NB4 (cell line): ENCODE results near the gene MYEOV.
A peak's percentile ranks its signal among the peaks of the same experiment; 100 is the strongest.

Experiments
- DNase-seq: peaks from one replicate; pipeline ENCODE4 v3.0.0; 2010; ENCODE audit warnings: low read depth
- H3K4me3 ChIP-seq: one replicate; pipeline ENCODE4 v1.5.1; 2011; ENCODE audit warnings: mild to moderate bottlenecking, low read depth, low read length, moderate library complexity
- CTCF ChIP-seq: IDR thresholded peaks from one replicate; pipeline ENCODE4 v1.5.1; 2012; ENCODE audit warnings: low read depth, low read length
- MAX ChIP-seq: IDR thresholded peaks from 2 replicates; pipeline ENCODE4 v1.6.1; 2011; ENCODE audit warnings: low read depth, low read length
- MYC ChIP-seq: IDR thresholded peaks from 2 replicates; pipeline ENCODE4 v1.6.1; 2011; ENCODE audit warnings: low read depth, low read length
- POLR2A ChIP-seq: IDR thresholded peaks from 2 replicates; pipeline ENCODE4 v1.6.1; 2011; ENCODE audit warnings: mild to moderate bottlenecking; ENCODE audit not compliant: insufficient read length; ENCODE audit errors: extremely low read depth

The MYEOV gene

GRCh38 chr11:69311767-69312385 is 17.9 kb downstream of the MYEOV start:
- H3K4me3 ChIP-seq: no peak overlapping the region
- DNase-seq: peak; percentile 92
- TF ChIP-seq POLR2A (no peak), MYC (peak; percentile 46; the same call in 1 of the 2 replicates), MAX (no peak)

GRCh38 chr11:69312453-69313404 is 18.8 kb downstream of the MYEOV start:
- DNase-seq: peak; percentile 53
- H3K4me3 ChIP-seq: no peak overlapping the region
- no peak for TF ChIP-seq CTCF
- TF ChIP-seq MAX: no peak
- TF ChIP-seq MYC: no peak
- TF ChIP-seq POLR2A: no peak

- no peak for TF ChIP-seq MAX
- no peak for TF ChIP-seq CTCF
- TF ChIP-seq POLR2A: no peak
- TF ChIP-seq MYC: no peak
- no peak overlapping the region for H3K4me3 ChIP-seq
- DNase-seq: no peak
Measured at GRCh38 chr11:69313992-69314391, 20.0 kb downstream of the MYEOV start.

GRCh38 chr11:69314555-69314954 is 20.6 kb downstream of the MYEOV start:
- no peak overlapping the region for H3K4me3 ChIP-seq
- no peak for DNase-seq
- TF ChIP-seq CTCF: no peak

- DNase-seq: no peak
- no peak overlapping the region for H3K4me3 ChIP-seq
- TF ChIP-seq CTCF (no peak), MAX (no peak)
Measured at GRCh38 chr11:69316956-69317355, 23.0 kb downstream of the MYEOV start.

- no peak overlapping the region for H3K4me3 ChIP-seq
- TF ChIP-seq CTCF (no peak), MAX (no peak), MYC (no peak), POLR2A (no peak)
- DNase-seq: no peak
Measured at GRCh38 chr11:69317401-69318092, 23.6 kb downstream of the MYEOV start.
